PC-3 (cell line): ENCODE results near the gene NBPF3. TPM values are rescaled to one million over a fixed set of nuclear protein-coding genes. Genes with fewer than 3 reads are reported as not detected.

Experiments used
- ATAC-seq: fragments of 200-7000 bp; cut with Tn5 transposase; 2 replicates; pipeline ENCODE4 v1.9.1; 2020; ENCODE audit warnings: mild to moderate bottlenecking, moderate library complexity
- BruUV-seq: library from RNA; stranded (reverse); fragments of 400-500 nt; replicated peaks from 2 replicates; lab custom pipeline; 2021; lab: Mats Ljungman, UMichigan
- CTCF ChIA-PET: fragments of 300-600 bp; sonication (Branson Sonifier 250); formaldehyde crosslinking; loops from one replicate; lab custom pipeline; 2022; ENCODE audit warnings: antibody characterized with exemption; lab: Charles Lee
- POLR2A ChIA-PET: fragments of 300-600 bp; sonication (Branson Sonifier 250); formaldehyde crosslinking; loops from one replicate; lab custom pipeline; 2022; ENCODE audit warnings: antibody characterized with exemption; ENCODE audit not compliant: unreplicated experiment; lab: Charles Lee
- DNase-seq: peaks from one replicate; pipeline ENCODE4 v3.0.0-alpha.2; 2015
- H2AFZ ChIP-seq: fragments of 300-600 bp; sonication (generic); 2 replicates; pipeline ENCODE4 v1.6.0; 2016; ENCODE audit warnings: antibody characterized with exemption, low read length
- H3F3A ChIP-seq: fragments of 300-600 bp; sonication (generic); one replicate; pipeline ENCODE4 v1.6.0; 2017; ENCODE audit warnings: antibody characterized with exemption, low read length, control low read depth, mild to moderate bottlenecking; ENCODE audit not compliant: unreplicated experiment
- H3K27ac ChIP-seq: fragments of 300-600 bp; sonication (generic); 2 replicates; pipeline ENCODE4 v1.5.1; 2016; ENCODE audit warnings: mild to moderate bottlenecking, low read length
- H3K27me3 ChIP-seq: fragments of 300-600 bp; sonication (generic); 2 replicates; pipeline ENCODE4 v1.6.1; 2016; ENCODE audit warnings: low read length, mixed read lengths
- H3K36me3 ChIP-seq: fragments of 300-600 bp; sonication (generic); 2 replicates; pipeline ENCODE4 v1.6.1; 2016; ENCODE audit warnings: low read depth, mixed run types, low read length, mixed read lengths
- H3K4me1 ChIP-seq: fragments of 300-600 bp; sonication (generic); 2 replicates; pipeline ENCODE4 v1.5.1; 2016; ENCODE audit warnings: low read length; ENCODE audit not compliant: insufficient read depth
- H3K4me2 ChIP-seq: fragments of 300-600 bp; sonication (generic); 2 replicates; pipeline ENCODE4 v1.6.0; 2016; ENCODE audit warnings: low read length
- H3K4me3 ChIP-seq: fragments of 300-600 bp; sonication (generic); 2 replicates; pipeline ENCODE4 v1.5.1; 2016; ENCODE audit warnings: mild to moderate bottlenecking, low read length, mixed read lengths
- H3K79me2 ChIP-seq: fragments of 300-600 bp; sonication (generic); 2 replicates; pipeline ENCODE4 v1.6.1; 2017; ENCODE audit warnings: low read length, mixed read lengths
- H3K9ac ChIP-seq: fragments of 300-600 bp; sonication (generic); 2 replicates; pipeline ENCODE4 v1.6.0; 2016; ENCODE audit warnings: mild to moderate bottlenecking, low read length
- H3K9me2 ChIP-seq: fragments of 300-600 bp; sonication (generic); replicated peaks from 2 replicates; pipeline ENCODE4 v1.6.1; 2016; ENCODE audit warnings: mixed run types, low read length, mixed read lengths
- H3K9me3 ChIP-seq: fragments of 300-600 bp; sonication (generic); 2 replicates; pipeline ENCODE4 v1.6.1; 2016; ENCODE audit warnings: low read length, mixed read lengths
- H4K20me1 ChIP-seq: fragments of 300-600 bp; sonication (generic); 2 replicates; pipeline ENCODE4 v1.6.1; 2016; ENCODE audit warnings: low read length, mixed read lengths
- EZH2 ChIP-seq: fragments of 300-600 bp; sonication (generic); IDR thresholded peaks from one replicate; pipeline ENCODE4 v1.6.1; 2017; ENCODE audit warnings: antibody characterized with exemption, mild to moderate bottlenecking, low read length; ENCODE audit not compliant: unreplicated experiment
- EZH2phosphoT487 ChIP-seq: fragments of 300-600 bp; sonication (generic); IDR thresholded peaks from 2 replicates; pipeline ENCODE4 v1.6.1; 2018; ENCODE audit warnings: mild to moderate bottlenecking, antibody characterized with exemption, low read length, borderline replicate concordance
- intact Hi-C: fragments of 100-400 bp; cut with micrococcal nuclease; formaldehyde crosslinking; loops from 2 replicates; pipeline ENCODE4 v1.9.0; 2023
- total RNA-seq: library from RNA; depleted of rRNA; stranded (reverse); fragments of >200 nt; gene quantifications from 2 replicates; pipeline ENCODE4 v1.2.3, GENCODE V29; 2014
- TF ChIP-seq, protein P1 (sequence below): fragments of 300-600 bp; sonication (generic); conservative IDR thresholded peaks from 2 replicates; pipeline ENCODE4 v1.5.1; 2017; ENCODE audit warnings: antibody characterized with exemption, low read depth, mild to moderate bottlenecking, low read length

NBPF3 gene
- total RNA-seq, 1 experiment from 2014 or later = 26.0 TPM

DNA sequence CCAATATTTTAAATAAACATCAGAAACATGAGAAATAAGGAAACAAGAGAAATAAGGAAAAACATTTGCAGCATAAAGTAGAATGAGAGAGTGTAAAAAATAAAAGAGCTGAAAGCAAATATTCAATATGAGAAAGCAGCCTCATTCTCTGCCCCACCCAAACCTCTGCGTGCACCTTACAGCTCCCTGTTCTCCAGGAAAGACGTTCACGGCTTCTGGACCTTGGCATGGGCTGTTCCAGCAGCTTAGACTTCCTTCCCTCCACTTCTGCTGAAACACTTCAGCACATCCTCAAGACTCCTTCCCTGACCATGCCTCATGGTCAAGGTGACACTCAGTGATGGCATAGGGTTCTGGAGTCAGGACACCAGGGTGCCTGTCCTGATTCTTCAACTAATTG, 92.6 kb downstream of the NBPF3 start:
- intact Hi-C loops = no loop called here
- POLR2A ChIA-PET = no interaction called here
- CTCF ChIA-PET = no interaction called here

DNA sequence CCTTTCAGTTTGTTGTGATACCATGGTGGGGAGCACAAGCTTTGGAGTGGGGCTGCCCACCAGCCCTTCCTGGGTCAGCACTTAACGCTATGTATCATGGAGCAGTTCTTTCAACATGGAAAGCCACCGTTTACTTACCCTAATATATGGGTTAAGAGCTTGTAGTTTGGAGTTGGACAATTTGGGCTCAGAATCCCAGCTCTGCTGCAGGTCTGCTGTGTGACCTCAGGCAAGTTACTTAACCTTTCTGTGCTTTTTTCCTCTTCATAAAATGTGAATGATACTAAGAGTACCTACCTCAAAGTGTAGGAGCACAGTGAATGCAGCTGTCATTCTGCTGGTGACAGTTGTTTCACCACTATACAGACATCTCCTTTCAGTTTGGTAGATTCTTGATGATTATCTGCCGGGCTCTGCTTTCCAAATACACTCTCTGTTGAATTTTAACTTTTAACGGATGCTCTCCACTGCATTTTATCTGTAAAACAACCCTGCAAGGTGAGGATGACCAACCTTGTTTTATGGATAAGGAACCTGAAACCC, 93.1 kb downstream of the NBPF3 start:
- Histone ChIP-seq H3K27me3 (peaks cover 20% of the 10 kb centered on the region), H3K9me2 (no peaks in the 10 kb centered on the region), H2AFZ (no peak overlapping the region), H4K20me1 (no peaks in the 10 kb centered on the region), H3K4me1 (no peaks in the 10 kb centered on the region), H3K4me3 (no peak overlapping the region), H3F3A (no peaks in the 10 kb centered on the region), H3K9me3 (no peaks in the 10 kb centered on the region), H3K9ac (no peak overlapping the region), H3K27ac (no peak overlapping the region), H3K79me2 (no peaks in the 10 kb centered on the region), H3K36me3 (no peaks in the 10 kb centered on the region), H3K4me2 (no peak overlapping the region)
- POLR2A ChIA-PET = no interaction called here
- DNase-seq (no peak), ATAC-seq (no peak)
- intact Hi-C loops = no loop called here
- TF ChIP-seq, protein P1, sequence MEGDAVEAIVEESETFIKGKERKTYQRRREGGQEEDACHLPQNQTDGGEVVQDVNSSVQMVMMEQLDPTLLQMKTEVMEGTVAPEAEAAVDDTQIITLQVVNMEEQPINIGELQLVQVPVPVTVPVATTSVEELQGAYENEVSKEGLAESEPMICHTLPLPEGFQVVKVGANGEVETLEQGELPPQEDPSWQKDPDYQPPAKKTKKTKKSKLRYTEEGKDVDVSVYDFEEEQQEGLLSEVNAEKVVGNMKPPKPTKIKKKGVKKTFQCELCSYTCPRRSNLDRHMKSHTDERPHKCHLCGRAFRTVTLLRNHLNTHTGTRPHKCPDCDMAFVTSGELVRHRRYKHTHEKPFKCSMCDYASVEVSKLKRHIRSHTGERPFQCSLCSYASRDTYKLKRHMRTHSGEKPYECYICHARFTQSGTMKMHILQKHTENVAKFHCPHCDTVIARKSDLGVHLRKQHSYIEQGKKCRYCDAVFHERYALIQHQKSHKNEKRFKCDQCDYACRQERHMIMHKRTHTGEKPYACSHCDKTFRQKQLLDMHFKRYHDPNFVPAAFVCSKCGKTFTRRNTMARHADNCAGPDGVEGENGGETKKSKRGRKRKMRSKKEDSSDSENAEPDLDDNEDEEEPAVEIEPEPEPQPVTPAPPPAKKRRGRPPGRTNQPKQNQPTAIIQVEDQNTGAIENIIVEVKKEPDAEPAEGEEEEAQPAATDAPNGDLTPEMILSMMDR = no peak
- TF ChIP-seq EZH2phosphoT487 (no peak), EZH2 (no peak)
- no TSS peak for BruUV-seq
- CTCF ChIA-PET = interaction anchor here (0.5 kb wide), 1 partner anchor 370 kb away, joined by 3 read pairs; no protein-coding TSS in a partner anchor

More for the DNA sequence above, 92.6 kb downstream of the NBPF3 start:
- H3K27me3 ChIP-seq = peaks cover 20% of the 10 kb centered on the region
- H3K4me3 ChIP-seq = no peak overlapping the region
- no peaks in the 10 kb centered on the region for H3K9me3 ChIP-seq
- H3F3A ChIP-seq = no peaks in the 10 kb centered on the region
- H4K20me1 ChIP-seq = no peaks in the 10 kb centered on the region
- DNase-seq (no peak), ATAC-seq (no peak)
- TF ChIP-seq EZH2phosphoT487 = no peak
- TF ChIP-seq, protein P1 = no peak
- no peak for TF ChIP-seq EZH2
- H3K9ac ChIP-seq = no peak overlapping the region
- no TSS peak for BruUV-seq
- no peak overlapping the region for H3K4me2 ChIP-seq
- H3K79me2 ChIP-seq = no peaks in the 10 kb centered on the region
- no peaks in the 10 kb centered on the region for H3K4me1 ChIP-seq
- H3K36me3 ChIP-seq = no peaks in the 10 kb centered on the region
- no peak overlapping the region for H2AFZ ChIP-seq
- H3K9me2 ChIP-seq = no peaks in the 10 kb centered on the region
- no peak overlapping the region for H3K27ac ChIP-seq

DNA sequence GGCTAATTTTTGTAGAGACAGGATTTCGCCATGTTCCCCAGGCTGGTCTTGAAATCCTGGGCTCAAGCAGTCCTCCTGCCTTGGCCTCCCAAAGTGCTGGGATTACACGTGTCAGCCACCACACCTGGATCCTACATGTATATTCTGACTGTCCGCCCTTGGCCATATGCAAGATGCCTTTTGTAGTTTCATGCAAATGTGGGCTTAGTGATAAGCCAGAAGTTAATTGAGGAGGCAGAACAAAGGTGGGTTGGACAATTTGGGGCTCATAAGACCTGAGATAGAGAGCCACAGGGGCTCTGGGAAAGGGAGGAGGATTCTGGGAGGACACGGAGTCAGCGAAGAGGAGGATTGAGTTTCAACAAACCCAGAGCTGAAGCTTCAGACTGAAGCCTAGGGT, 94.2 kb downstream of the NBPF3 start:
- TF ChIP-seq EZH2 (no peak), EZH2phosphoT487 (no peak)
- TF ChIP-seq, protein P1 = no peak
- BruUV-seq = no TSS peak
- Histone ChIP-seq H3K4me2 (no peak overlapping the region), H3K27ac (no peak overlapping the region), H3K79me2 (no peaks in the 10 kb centered on the region), H3K36me3 (no peaks in the 10 kb centered on the region), H3F3A (no peaks in the 10 kb centered on the region), H3K4me3 (no peak overlapping the region), H4K20me1 (no peaks in the 10 kb centered on the region), H3K9me2 (no peaks in the 10 kb centered on the region), H3K9me3 (no peaks in the 10 kb centered on the region), H3K27me3 (peaks cover 19% of the 10 kb centered on the region), H2AFZ (no peak overlapping the region), H3K9ac (no peak overlapping the region), H3K4me1 (no peaks in the 10 kb centered on the region)
- intact Hi-C loops = loop anchor here (1.0 kb wide), 1 partner anchor 164 kb away; no protein-coding TSS in a partner anchor
- ChIA-PET CTCF (no interaction called here), POLR2A (no interaction called here)
- ATAC-seq (no peak), DNase-seq (no peak)
